OCI-LY7 (cell line): ENCODE measurements around the gene SGF29. TPM values are rescaled to one million over a fixed set of nuclear protein-coding genes. Genes with fewer than 3 reads are reported as not detected.

Source experiments
- BruUV-seq: library from RNA; stranded (reverse); fragments of 400-500 nt; replicated peaks from 2 replicates; lab custom pipeline; 2021; lab: Mats Ljungman, UMichigan
- CTCF ChIA-PET: fragments of 300-600 bp; sonication (Branson Sonifier 250); formaldehyde crosslinking; loops from one replicate; lab custom pipeline; 2022; ENCODE audit warnings: antibody characterized with exemption; ENCODE audit not compliant: unreplicated experiment; lab: Charles Lee
- POLR2A ChIA-PET: fragments of 300-600 bp; sonication (Branson Sonifier 250); formaldehyde crosslinking; loops from one replicate; lab custom pipeline; 2022; ENCODE audit warnings: antibody characterized with exemption; lab: Charles Lee
- DNase-seq: peaks from one replicate; pipeline ENCODE4 v3.0.0-alpha.2; 2015; ENCODE audit warnings: low spot score
- H2AFZ ChIP-seq: fragments of 200-600 bp; sonication (generic), shearing (Covaris generic); 2 replicates; pipeline ENCODE4 v1.6.1; 2014; ENCODE audit warnings: mild to moderate bottlenecking, antibody characterized with exemption, low read length, moderate library complexity
- H3K27ac ChIP-seq: fragments of 200-600 bp; sonication (generic); 2 replicates; pipeline ENCODE4 v1.5.1; 2014; ENCODE audit warnings: mixed run types, low read depth, mild to moderate bottlenecking, moderate library complexity, low read length, inconsistent platforms; ENCODE audit not compliant: poor library complexity, severe bottlenecking
- H3K36me3 ChIP-seq: fragments of 200-600 bp; sonication (generic); 2 replicates; pipeline ENCODE4 v1.6.1; 2014; ENCODE audit warnings: mild to moderate bottlenecking, antibody characterized with exemption, low read length, moderate library complexity, mixed read lengths; ENCODE audit not compliant: insufficient read depth
- H3K4me1 ChIP-seq: fragments of 200-600 bp; sonication (generic); 2 replicates; pipeline ENCODE4 v1.5.1; 2014; ENCODE audit warnings: mild to moderate bottlenecking, low read length; ENCODE audit not compliant: insufficient read depth, poor library complexity, severe bottlenecking
- H3K4me2 ChIP-seq: fragments of 200-600 bp; sonication (generic); 2 replicates; pipeline ENCODE4 v1.6.1; 2014; ENCODE audit warnings: mild to moderate bottlenecking, low read length
- H3K4me3 ChIP-seq: fragments of 200-600 bp; sonication (generic); 2 replicates; pipeline ENCODE4 v1.5.1; 2014; ENCODE audit warnings: mild to moderate bottlenecking, low read depth, low read length; ENCODE audit not compliant: poor library complexity, severe bottlenecking
- H3K79me2 ChIP-seq: fragments of 200-600 bp; sonication (generic); 2 replicates; pipeline ENCODE4 v1.6.1; 2016; ENCODE audit warnings: low read depth, mild to moderate bottlenecking, low read length, moderate library complexity, mixed read lengths; ENCODE audit not compliant: insufficient read depth
- H3K9me2 ChIP-seq: fragments of 200-600 bp; sonication (generic); 2 replicates; pipeline ENCODE4 v1.6.1; 2016; ENCODE audit warnings: mild to moderate bottlenecking, low read length, mixed read lengths; ENCODE audit not compliant: insufficient read depth
- H3K9me3 ChIP-seq: fragments of 200-600 bp; sonication (generic); 2 replicates; pipeline ENCODE4 v1.6.1; 2014; ENCODE audit warnings: mild to moderate bottlenecking, mixed run types, low read length, mixed read lengths
- H4K20me1 ChIP-seq: fragments of 200-600 bp; sonication (generic); 2 replicates; pipeline ENCODE4 v1.6.1; 2014; ENCODE audit warnings: mild to moderate bottlenecking, antibody characterized with exemption, low read length, moderate library complexity, mixed read lengths; ENCODE audit not compliant: insufficient read depth
- CTCF ChIP-seq: fragments of 200-600 bp; sonication (generic); conservative IDR thresholded peaks from 2 replicates; pipeline ENCODE4 v1.5.1; 2014; ENCODE audit warnings: mild to moderate bottlenecking, antibody characterized with exemption, low read length, moderate library complexity, mixed read lengths
- EZH2phosphoT487 ChIP-seq: fragments of 200-600 bp; sonication (generic); IDR thresholded peaks from 2 replicates; pipeline ENCODE4 v1.6.1; 2018; ENCODE audit warnings: low read depth, borderline replicate concordance, mild to moderate bottlenecking, mixed run types, antibody characterized with exemption, low read length, moderate library complexity, mixed read lengths
- intact Hi-C: fragments of 100-400 bp; cut with micrococcal nuclease; formaldehyde crosslinking; loops from one replicate; pipeline ENCODE4 v1.10.0; 2022; ENCODE audit not compliant: unreplicated experiment
- total RNA-seq, 2 experiments: library from RNA; depleted of rRNA in 1 of 2; stranded (reverse); fragments of >200 nt in 1 of 2; shearing (Covaris generic) in 1 of 2; gene quantifications; 2 replicates each; pipeline ENCODE4 v1.2.3, GENCODE V29; 2014 to 2022

SGF29 gene
- total RNA-seq, 2 experiments from 2014 or later = 22.6 to 32.0 TPM

- ChIA-PET POLR2A (no interaction called here), CTCF (no interaction called here)
- BruUV-seq = no TSS peak
- Histone ChIP-seq H3K27ac (no peak overlapping the region), H2AFZ (no peak overlapping the region), H3K36me3 (peaks cover 15% of the 10 kb centered on the region), H4K20me1 (no peaks in the 10 kb centered on the region), H3K9me2 (no peaks in the 10 kb centered on the region), H3K9me3 (no peaks in the 10 kb centered on the region), H3K4me2 (peak overlapping the region; percentile 37), H3K79me2 (no peaks in the 10 kb centered on the region), H3K4me1 (peaks cover 20% of the 10 kb centered on the region), H3K4me3 (no peak overlapping the region)
- intact Hi-C loops = no loop called here
- peak; percentile 47 for DNase-seq
- TF ChIP-seq EZH2phosphoT487 = no peak
These were observed 48.8 kb downstream of the SGF29 start for GRCh38 chr16:28602529-28602928.

- H3K4me1 ChIP-seq = peaks cover 12% of the 10 kb centered on the region
- H3K9me2 ChIP-seq = no peaks in the 10 kb centered on the region
- no TSS peak for BruUV-seq
- no peaks in the 10 kb centered on the region for H3K9me3 ChIP-seq
- peaks cover 21% of the 10 kb centered on the region for H3K36me3 ChIP-seq
- no peaks in the 10 kb centered on the region for H4K20me1 ChIP-seq
- ChIA-PET CTCF (interaction anchor here (0.6 kb wide), 1 partner anchor 10 kb away, joined by 3 read pairs; no protein-coding TSS in a partner anchor), POLR2A (interaction anchor here (0.9 kb wide), 1 partner anchor 18 kb away, joined by 4 read pairs; no protein-coding TSS in a partner anchor)
- intact Hi-C loops = no loop called here
- H3K79me2 ChIP-seq = no peaks in the 10 kb centered on the region
- DNase-seq = no peak
- TF ChIP-seq CTCF (no peak), EZH2phosphoT487 (no peak)
- H2AFZ ChIP-seq = no peak overlapping the region
- H3K4me2 ChIP-seq = no peak overlapping the region
- no peak overlapping the region for H3K4me3 ChIP-seq
- H3K27ac ChIP-seq = no peak overlapping the region
These were observed 49.9 kb downstream of the SGF29 start for GRCh38 chr16:28603381-28604185.

- CTCF ChIA-PET = interaction anchor here (0.6 kb wide), 1 partner anchor 10 kb away, joined by 3 read pairs; no protein-coding TSS in a partner anchor
- no peak overlapping the region for H3K27ac ChIP-seq
- no peaks in the 10 kb centered on the region for H3K9me2 ChIP-seq
- intact Hi-C loops = no loop called here
- no peaks in the 10 kb centered on the region for H3K9me3 ChIP-seq
- no peaks in the 10 kb centered on the region for H3K79me2 ChIP-seq
- POLR2A ChIA-PET = no interaction called here
- DNase-seq = no peak
- H4K20me1 ChIP-seq = no peaks in the 10 kb centered on the region
- no peak for TF ChIP-seq CTCF
- TF ChIP-seq EZH2phosphoT487 = no peak
- no TSS peak for BruUV-seq
- no peak overlapping the region for H2AFZ ChIP-seq
- H3K4me2 ChIP-seq = no peak overlapping the region
- peaks cover 22% of the 10 kb centered on the region for H3K36me3 ChIP-seq
- H3K4me3 ChIP-seq = no peak overlapping the region
- H3K4me1 ChIP-seq = peaks cover 12% of the 10 kb centered on the region
These were observed 50.5 kb downstream of the SGF29 start for GRCh38 chr16:28604186-28604565.
